Measurements from ENCODE around the gene MDFIC. TPM values are rescaled to one million over a fixed set of nuclear protein-coding genes. Genes with fewer than 3 reads are reported as not detected.
"Not testable (repeated sequence)": the region's sequence is repeated elsewhere in the genome, so short reads cannot be mapped to it uniquely, and the experiment has no call there.

Gene MDFIC, protein sequence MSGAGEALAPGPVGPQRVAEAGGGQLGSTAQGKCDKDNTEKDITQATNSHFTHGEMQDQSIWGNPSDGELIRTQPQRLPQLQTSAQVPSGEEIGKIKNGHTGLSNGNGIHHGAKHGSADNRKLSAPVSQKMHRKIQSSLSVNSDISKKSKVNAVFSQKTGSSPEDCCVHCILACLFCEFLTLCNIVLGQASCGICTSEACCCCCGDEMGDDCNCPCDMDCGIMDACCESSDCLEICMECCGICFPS
- 46.9 TPM for polyA plus RNA-seq (2012; ENCODE audit: low read depth, missing spikeins)

DNA sequence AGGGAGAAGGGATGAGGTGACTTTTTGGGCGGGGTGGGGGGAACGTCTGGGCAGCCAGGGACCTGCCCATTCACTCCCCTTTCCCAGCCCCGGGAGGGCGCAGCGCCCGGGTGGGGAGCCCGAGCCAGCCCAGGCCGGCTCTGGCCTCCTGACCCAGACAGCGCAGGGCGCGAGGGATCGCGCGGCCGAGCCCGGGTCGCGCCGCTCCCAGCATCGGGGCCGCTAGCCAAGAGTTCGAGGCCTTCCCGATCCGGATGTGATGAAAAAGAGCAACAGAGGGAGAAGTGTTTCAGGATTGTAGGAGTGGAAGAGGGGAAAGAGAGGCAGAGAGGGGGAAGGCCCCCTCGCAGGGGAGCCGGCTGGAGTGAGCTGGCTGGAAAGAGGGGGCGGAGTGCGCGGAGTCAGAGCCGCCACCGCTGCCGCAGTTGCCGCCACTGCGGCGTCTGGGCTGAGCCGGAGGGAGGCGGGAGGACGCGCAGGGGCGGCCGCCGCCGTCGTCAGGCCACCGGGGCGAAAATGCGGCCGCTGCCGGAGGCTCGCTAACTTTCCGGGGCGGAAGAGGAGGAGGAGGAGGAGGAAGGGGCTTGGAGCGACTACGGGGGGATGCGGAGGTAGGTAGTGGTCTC, at the start of gene MDFIC:
Gene MDFIC, plus strand, starts transcription at position 69 of the 626 bp plus-strand sequence. CDS start 940 bp downstream, outside the sequence.
- TF ChIP-seq POLR2A (IDR thresholded peaks at IDR 0.05; ENCODE audit: low read depth, low read length) (peak; percentile 84), PAX5 (IDR thresholded peaks at IDR 0.05; ENCODE audit: insufficient read depth, low read length, severe bottlenecking) (no peak), POLR2AphosphoS5 (IDR thresholded peaks at IDR 0.05; ENCODE audit: low read depth, low read length) (peak; percentile 78), SPI1 (IDR thresholded peaks at IDR 0.05; ENCODE audit: low read depth, low read length) (no peak), TAF1 (IDR thresholded peaks at IDR 0.05; ENCODE audit: low read depth, low read length) (peak; percentile 66), POU2F2 (IDR thresholded peaks at IDR 0.05; ENCODE audit: low read depth, low read length) (no peak)
- DNase-seq (ENCODE audit: insufficient read length, low spot score) (peak; percentile 33), FAIRE-seq (no peak)

DNA sequence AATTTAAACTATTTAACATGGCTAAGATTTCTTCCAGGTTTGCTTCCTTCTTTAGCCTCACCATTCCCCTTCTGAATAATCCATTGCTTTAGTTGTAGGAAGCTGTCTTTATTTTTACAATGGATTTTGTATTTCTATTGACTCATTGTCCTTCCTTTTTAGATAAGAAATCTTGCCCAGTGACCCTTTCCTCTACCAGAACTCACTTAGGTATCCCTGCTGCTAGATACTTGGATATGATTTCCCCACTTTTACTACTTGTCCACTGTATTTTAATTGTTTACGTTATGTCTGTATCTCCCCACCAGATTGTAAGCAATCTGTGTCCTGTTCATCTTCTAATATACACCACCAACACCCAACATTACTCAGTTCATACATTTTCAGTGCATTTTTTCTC, 47.7 kb upstream of the MDFIC start:
- FAIRE-seq (no peak), DNase-seq (ENCODE audit: insufficient read length, low spot score) (no peak)
- TF ChIP-seq SPI1 (IDR thresholded peaks at IDR 0.05; ENCODE audit: low read depth, low read length) = no peak
- no peak for TF ChIP-seq PAX5 (IDR thresholded peaks at IDR 0.05; ENCODE audit: insufficient read depth, low read length, severe bottlenecking)
- TF ChIP-seq POLR2A (IDR thresholded peaks at IDR 0.05; ENCODE audit: low read depth, low read length) = no peak
- no peak for TF ChIP-seq POLR2AphosphoS5 (IDR thresholded peaks at IDR 0.05; ENCODE audit: low read depth, low read length)
- TF ChIP-seq POU2F2 (IDR thresholded peaks at IDR 0.05; ENCODE audit: low read depth, low read length) = no peak
- no peak for TF ChIP-seq TAF1 (IDR thresholded peaks at IDR 0.05; ENCODE audit: low read depth, low read length)

DNA sequence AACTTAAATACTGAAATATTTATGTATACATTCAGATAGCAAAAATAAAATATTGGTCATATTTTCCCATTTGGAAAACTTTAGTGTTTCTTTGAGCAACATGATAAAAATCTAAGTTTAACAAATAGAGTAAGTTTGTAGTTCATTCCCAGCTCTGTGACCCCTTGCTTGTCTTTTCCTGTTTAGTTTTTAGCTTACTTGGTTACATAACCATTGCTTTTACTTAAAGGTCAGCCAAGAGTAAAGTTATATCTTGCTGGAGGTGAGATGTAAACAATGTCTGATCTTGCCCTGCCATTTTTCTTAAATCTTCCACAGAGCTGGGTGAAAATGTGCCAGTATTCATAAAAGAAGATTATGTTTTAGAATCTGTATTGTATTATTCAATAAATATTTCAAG, 46.7 kb upstream of the MDFIC start:
- FAIRE-seq (no peak), DNase-seq (ENCODE audit: insufficient read length, low spot score) (no peak)
- no peak for TF ChIP-seq TAF1 (IDR thresholded peaks at IDR 0.05; ENCODE audit: low read depth, low read length)

DNA sequence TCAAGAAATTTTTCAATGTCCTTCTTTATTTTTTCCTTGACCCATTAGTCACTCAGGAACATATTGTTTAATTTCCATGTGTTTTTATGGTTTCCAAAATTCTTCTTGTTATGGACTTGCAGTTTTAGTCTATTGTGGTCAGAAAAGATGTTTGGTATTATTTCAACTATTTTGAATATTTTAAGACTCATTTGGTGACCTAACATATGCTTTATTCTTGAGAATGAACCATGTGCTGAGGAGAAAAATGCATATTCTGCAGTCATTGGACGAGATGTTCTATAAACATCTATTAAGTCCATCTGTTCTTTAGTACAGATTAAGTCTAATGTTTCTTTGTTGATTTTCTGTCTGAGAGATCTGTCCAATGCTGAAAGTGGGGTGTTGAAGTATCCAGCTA, 42.3 kb upstream of the MDFIC start:
- no peak for FAIRE-seq

DNA sequence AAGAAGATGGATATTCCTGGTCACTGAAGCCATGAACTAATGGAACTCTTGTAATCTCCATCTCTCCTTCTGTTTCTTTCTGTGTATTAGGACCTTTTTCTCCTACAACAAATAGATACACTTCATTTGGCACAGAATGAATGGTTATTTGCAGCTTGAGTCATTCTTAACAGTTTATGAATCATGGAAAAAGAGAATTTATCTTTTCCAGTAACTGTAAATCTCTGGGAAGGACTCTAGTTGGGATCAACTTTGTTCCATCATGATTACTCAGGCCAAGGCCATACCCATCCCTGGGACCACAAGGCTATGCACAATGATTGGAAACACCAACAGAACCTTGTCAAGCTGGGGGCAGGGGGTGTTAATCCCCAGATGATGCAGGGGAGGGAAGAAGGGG, 36.1 kb upstream of the MDFIC start:
- FAIRE-seq = no peak

More for the DNA sequence above, 42.3 kb upstream of the MDFIC start:
- TF ChIP-seq SPI1 (IDR thresholded peaks at IDR 0.05; ENCODE audit: low read depth, low read length) = no peak
- no peak for TF ChIP-seq PAX5 (IDR thresholded peaks at IDR 0.05; ENCODE audit: insufficient read depth, low read length, severe bottlenecking)
- TF ChIP-seq TAF1 (IDR thresholded peaks at IDR 0.05; ENCODE audit: low read depth, low read length) = no peak
- no peak for TF ChIP-seq POU2F2 (IDR thresholded peaks at IDR 0.05; ENCODE audit: low read depth, low read length)
- TF ChIP-seq POLR2AphosphoS5 (IDR thresholded peaks at IDR 0.05; ENCODE audit: low read depth, low read length) = no peak
- no peak for DNase-seq (ENCODE audit: insufficient read length, low spot score)

DNA sequence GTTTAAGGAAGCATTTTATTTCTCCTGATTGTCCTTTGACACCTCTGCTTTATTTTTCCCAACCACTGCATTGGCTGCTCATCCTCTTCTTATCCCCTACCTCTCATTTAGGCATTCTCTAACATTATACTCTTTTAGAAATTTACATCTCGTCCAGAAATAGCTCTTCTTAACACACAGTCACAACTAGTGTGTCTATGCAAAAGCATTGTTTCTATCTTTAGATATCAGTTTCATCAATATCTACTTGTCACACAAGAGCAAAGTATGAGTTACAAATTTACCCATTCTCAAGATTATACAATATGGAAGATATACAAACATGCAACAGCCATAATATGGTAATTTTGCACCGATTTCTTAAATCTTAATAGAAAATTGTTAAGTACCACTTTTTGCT, 35.7 kb upstream of the MDFIC start:
- DNase-seq (ENCODE audit: insufficient read length, low spot score) (no peak), FAIRE-seq (no peak)
- TF ChIP-seq TAF1 (IDR thresholded peaks at IDR 0.05; ENCODE audit: low read depth, low read length) (no peak), POLR2A (IDR thresholded peaks at IDR 0.05; ENCODE audit: low read depth, low read length) (no peak), SPI1 (IDR thresholded peaks at IDR 0.05; ENCODE audit: low read depth, low read length) (no peak), POLR2AphosphoS5 (IDR thresholded peaks at IDR 0.05; ENCODE audit: low read depth, low read length) (no peak), POU2F2 (IDR thresholded peaks at IDR 0.05; ENCODE audit: low read depth, low read length) (no peak), PAX5 (IDR thresholded peaks at IDR 0.05; ENCODE audit: insufficient read depth, low read length, severe bottlenecking) (no peak)

More for the DNA sequence above, 36.1 kb upstream of the MDFIC start:
- DNase-seq (ENCODE audit: insufficient read length, low spot score) = no peak
- TF ChIP-seq SPI1 (IDR thresholded peaks at IDR 0.05; ENCODE audit: low read depth, low read length) (no peak), TAF1 (IDR thresholded peaks at IDR 0.05; ENCODE audit: low read depth, low read length) (no peak), POU2F2 (IDR thresholded peaks at IDR 0.05; ENCODE audit: low read depth, low read length) (no peak), POLR2AphosphoS5 (IDR thresholded peaks at IDR 0.05; ENCODE audit: low read depth, low read length) (no peak), POLR2A (IDR thresholded peaks at IDR 0.05; ENCODE audit: low read depth, low read length) (no peak), PAX5 (IDR thresholded peaks at IDR 0.05; ENCODE audit: insufficient read depth, low read length, severe bottlenecking) (no peak)

DNA sequence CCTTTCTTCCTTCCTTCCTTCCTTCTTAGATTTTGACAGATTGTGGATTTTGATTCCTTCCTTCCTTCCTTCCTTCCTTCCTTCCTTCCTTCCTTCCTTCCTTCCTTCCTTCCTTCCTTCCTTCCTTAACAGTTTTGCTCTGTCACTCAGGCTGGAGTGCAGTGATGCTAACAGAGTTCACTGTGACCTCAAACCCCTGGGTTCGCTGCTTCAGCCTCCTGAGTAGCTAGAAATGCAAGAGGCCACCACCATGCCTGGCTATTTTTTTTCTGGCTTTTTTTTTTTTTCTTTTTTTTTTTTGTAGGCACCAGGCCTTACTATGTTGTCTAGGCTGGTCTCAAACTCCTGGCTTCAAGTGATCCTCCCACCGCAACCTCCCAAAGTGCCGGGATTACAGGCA, 32.8 kb upstream of the MDFIC start:
- FAIRE-seq; DNase-seq (ENCODE audit: insufficient read length, low spot score): not testable (repeated sequence)

DNA sequence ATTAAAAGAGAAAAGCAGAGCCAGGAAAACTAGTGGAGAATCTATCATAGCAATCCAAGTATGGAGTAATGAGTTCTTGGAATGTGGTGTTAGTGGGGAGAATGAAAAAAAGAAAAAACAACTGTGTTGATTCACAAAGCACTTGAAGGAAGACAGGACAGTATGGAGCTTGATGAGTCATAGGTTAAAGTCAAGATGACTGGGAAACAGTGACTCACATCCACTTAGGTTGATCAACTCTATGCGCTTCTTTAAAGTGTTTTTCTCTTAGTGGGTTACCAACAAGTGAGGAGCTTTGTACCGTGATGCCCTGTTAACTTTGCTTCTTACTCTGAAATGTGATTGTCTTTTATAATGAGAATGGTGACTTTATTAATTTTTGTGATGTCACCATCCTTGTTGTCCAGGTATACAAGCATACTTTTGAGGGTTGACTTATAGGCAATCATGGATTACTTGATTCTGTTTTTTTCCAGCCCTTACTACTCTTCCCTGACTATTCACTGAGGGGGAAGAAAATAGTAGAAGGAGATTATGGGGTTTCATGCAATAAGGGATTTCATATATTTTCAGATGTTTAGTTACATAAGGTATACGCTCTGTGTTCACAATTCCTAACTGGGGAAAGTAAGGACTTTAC, 32.1 kb upstream of the MDFIC start:
- FAIRE-seq (no peak), DNase-seq (ENCODE audit: insufficient read length, low spot score) (no peak)
- TF ChIP-seq TAF1 (IDR thresholded peaks at IDR 0.05; ENCODE audit: low read depth, low read length) = no peak

DNA sequence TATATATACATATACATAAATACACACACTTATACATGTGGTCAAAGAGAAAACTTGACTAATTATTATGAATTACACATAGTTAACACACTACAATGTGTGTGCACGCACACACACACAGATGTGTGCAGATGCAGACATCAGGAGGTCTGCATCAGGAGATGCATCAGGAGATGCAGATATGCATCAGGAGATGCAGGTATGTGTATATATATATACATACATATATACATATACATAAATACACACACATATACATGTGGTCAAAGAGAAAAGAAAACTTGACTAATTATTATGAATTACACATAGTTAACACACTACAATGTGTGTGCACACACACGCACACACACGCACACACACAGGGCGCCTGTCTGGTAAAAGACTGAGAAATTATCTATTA, 31.3 kb upstream of the MDFIC start:
- no peak for FAIRE-seq
- no peak for DNase-seq (ENCODE audit: insufficient read length, low spot score)
- TF ChIP-seq POLR2AphosphoS5 (IDR thresholded peaks at IDR 0.05; ENCODE audit: low read depth, low read length) = no peak

DNA sequence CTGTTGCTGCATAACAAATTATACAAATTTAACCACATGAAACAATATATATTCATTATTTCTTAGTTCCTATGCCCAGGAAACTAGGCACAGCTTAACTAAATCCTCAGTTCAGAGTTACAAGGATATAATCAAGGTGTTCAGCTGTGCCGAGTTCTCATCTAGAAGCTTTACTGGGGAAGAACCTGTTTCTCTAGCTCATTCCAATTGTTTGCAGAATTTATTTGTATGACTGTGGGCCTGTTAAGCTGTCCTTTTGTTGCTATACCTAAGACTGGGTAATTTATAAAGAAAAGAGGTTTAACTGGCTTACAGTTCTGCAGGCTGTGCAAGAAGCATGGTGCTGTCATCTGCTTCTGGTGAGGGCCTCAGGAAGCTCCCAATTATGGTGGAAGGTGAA, 21.8 kb upstream of the MDFIC start:
- FAIRE-seq (no peak), DNase-seq (ENCODE audit: insufficient read length, low spot score) (no peak)

More for the DNA sequence above, 21.8 kb upstream of the MDFIC start:
- TF ChIP-seq POLR2A (IDR thresholded peaks at IDR 0.05; ENCODE audit: low read depth, low read length) (no peak), SPI1 (IDR thresholded peaks at IDR 0.05; ENCODE audit: low read depth, low read length) (no peak), PAX5 (IDR thresholded peaks at IDR 0.05; ENCODE audit: insufficient read depth, low read length, severe bottlenecking) (no peak), TAF1 (IDR thresholded peaks at IDR 0.05; ENCODE audit: low read depth, low read length) (no peak), POU2F2 (IDR thresholded peaks at IDR 0.05; ENCODE audit: low read depth, low read length) (no peak), POLR2AphosphoS5 (IDR thresholded peaks at IDR 0.05; ENCODE audit: low read depth, low read length) (no peak)
